HG03565 (cell line): ENCODE results near the gene PPP1R18.
"Not testable (repeated sequence)": the region's sequence is repeated elsewhere in the genome, so short reads cannot be mapped to it uniquely, and the experiment has no call there.

Experiments used
- ATAC-seq: cut with Tn5 transposase; IDR thresholded peaks from one replicate; pipeline ENCODE4 v1.9.1; 2021; ENCODE audit warnings: mild to moderate bottlenecking, moderate library complexity; ENCODE audit not compliant: unreplicated experiment

PPP1R18 gene

GRCh38 chr6:30686009-30686907, at the start of gene PPP1R18:
Gene PPP1R18, minus strand, starts transcription at chr6:30686645. Its CDS starts 627 bp downstream, at chr6:30686018.
- ATAC-seq = no peak

GRCh38 chr6:30735668-30736314, 49.3 kb upstream of the PPP1R18 start:
- no peak for ATAC-seq

- ATAC-seq = no peak
Observed at GRCh38 chr6:30732237-30732943, 45.9 kb upstream of the PPP1R18 start.

- ATAC-seq = no peak
Observed at GRCh38 chr6:30730601-30731435, 44.4 kb upstream of the PPP1R18 start.

GRCh38 chr6:30727920-30728553, 41.6 kb upstream of the PPP1R18 start:
- ATAC-seq = no peak

- no peak for ATAC-seq
Observed at GRCh38 chr6:30726506-30727413, 40.3 kb upstream of the PPP1R18 start.

GRCh38 chr6:30725713-30726505, 39.5 kb upstream of the PPP1R18 start:
- no peak for ATAC-seq

- ATAC-seq = no peak
Observed at GRCh38 chr6:30724906-30725667, 38.6 kb upstream of the PPP1R18 start.

GRCh38 chr6:30723843-30724741, 37.6 kb upstream of the PPP1R18 start:
- not testable (repeated sequence) for ATAC-seq

GRCh38 chr6:30723159-30723842, 36.9 kb upstream of the PPP1R18 start:
- ATAC-seq = not testable (repeated sequence)

- ATAC-seq = no peak
Observed at GRCh38 chr6:30722280-30723112, 36.1 kb upstream of the PPP1R18 start.

GRCh38 chr6:30722025-30722279, 35.5 kb upstream of the PPP1R18 start:
- ATAC-seq = not testable (repeated sequence)

- no peak for ATAC-seq
Observed at GRCh38 chr6:30721198-30722024, 35.0 kb upstream of the PPP1R18 start.

GRCh38 chr6:30720738-30721197, 34.3 kb upstream of the PPP1R18 start:
- ATAC-seq = no peak
